HG03432 (cell line): ENCODE measurements around the gene AHRR.
A peak's percentile ranks its signal among the peaks of the same experiment; 100 is the strongest.

Source experiments
- ATAC-seq: cut with Tn5 transposase; IDR thresholded peaks from one replicate; pipeline ENCODE4 v1.9.1; 2021; ENCODE audit warnings: mild to moderate bottlenecking, moderate library complexity; ENCODE audit not compliant: unreplicated experiment

The AHRR gene

DNA sequence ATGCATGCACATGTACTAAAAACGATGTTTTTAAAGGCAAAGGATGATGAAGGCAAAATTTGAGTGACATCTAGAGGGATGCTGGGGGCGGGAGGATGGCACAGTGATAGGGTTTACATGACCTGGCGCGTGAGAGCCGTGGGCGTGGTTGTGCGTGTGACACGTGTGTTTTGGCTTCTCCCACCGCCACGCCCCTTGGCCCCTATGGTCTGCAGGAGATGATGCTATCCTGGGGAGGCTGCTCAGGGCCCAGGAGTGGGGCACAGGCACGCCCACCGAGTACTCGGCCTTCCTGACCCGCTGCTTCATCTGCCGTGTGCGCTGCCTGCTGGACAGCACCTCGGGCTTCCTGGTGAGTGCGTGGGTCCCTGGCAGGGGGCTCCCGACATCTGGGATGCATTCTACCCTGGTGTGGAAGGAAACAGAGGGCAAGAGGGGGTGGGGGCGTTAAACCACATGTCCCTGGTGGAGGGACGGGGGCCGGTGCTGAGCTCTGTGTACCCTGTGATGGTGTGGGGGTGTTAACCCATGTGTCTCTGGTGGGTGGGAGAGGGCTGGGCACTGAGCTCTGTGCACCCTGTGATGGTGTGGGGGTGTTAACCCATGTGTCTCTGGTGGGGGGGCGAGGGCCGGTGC is 102.2 kb downstream of the AHRR start:
- no peak for ATAC-seq

DNA sequence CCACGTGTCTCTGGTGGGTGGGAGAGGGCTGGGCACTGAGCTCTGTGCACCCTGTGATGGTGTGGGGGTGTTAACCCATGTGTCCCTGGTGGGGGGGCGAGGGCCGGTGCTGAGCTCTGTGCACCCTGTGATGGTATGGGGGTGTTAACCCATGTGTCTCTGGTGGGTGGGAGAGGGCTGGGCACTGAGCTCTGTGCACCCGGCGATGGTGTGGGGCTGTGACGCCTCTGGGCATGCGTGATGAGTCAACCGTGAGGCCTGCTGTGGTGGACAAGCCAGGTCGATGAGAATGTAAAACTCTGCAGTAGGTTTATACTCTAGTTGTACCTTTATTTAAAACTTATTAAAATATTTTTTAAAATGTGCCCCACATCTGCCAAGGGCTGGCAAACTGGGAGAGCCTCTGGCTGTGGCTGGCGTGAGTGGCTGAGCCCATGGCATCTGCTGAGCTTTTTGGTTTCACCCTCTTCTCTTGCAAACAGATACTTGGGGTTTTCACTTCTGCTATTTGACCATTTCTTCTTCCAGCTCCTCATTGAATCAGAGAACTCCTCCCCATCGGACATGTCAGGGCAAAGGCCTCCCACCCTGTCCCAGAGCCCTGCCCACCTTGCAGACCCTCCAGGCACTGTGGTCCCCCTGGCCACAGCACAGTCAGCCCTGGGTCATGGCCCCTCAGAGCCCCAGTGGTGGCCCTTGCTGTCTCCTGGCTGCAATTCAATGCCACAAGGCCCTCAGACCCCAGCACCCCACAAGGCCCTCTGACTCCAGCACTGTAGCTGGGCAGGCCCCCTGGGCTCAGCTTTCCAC is 103.0 kb downstream of the AHRR start:
- ATAC-seq, result peak; percentile 83

DNA sequence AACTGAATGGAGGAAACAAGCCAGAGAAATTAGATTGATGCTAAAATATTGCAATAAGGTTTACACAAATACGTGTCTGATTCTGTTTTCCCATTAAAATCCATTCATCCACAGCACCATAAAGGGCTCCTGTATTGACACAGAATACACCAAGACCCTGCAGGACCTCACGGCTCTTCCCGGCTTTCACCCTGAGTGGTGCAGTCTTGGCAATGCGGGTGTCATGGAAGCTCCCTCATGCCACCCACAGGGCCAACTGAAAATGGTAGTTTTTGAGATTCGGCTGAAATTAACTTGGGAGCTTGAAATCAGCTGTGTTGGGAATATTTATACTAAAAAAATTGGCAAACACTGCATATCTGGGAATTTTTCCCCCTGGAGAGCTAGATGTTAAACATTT is 104.2 kb downstream of the AHRR start:
- no peak for ATAC-seq

DNA sequence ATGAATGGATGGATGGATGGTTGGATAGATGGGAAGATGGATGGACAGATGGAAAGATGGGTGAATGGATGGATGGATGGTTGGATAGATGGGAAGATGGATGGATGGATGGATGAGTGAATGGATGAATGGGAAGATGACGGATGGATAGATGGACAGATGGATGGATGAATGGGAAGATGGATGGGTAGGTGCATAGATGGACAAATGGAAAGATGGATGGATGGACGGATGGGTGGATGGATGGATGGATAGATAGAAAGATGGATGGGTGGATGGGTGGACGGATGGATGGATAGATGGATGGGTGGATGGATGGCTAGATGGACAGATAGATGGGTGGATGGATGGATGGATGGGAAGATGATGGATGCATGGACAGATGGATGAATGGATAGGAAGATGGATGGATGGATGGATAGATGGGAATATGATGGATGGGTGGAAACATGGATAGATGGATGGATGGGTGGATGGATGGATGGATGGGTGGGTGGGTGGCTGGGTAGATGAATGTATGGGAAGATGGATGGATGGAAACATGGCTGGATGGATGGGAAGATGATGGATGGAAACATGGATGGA is 105.0 kb downstream of the AHRR start:
- ATAC-seq, result no peak

DNA sequence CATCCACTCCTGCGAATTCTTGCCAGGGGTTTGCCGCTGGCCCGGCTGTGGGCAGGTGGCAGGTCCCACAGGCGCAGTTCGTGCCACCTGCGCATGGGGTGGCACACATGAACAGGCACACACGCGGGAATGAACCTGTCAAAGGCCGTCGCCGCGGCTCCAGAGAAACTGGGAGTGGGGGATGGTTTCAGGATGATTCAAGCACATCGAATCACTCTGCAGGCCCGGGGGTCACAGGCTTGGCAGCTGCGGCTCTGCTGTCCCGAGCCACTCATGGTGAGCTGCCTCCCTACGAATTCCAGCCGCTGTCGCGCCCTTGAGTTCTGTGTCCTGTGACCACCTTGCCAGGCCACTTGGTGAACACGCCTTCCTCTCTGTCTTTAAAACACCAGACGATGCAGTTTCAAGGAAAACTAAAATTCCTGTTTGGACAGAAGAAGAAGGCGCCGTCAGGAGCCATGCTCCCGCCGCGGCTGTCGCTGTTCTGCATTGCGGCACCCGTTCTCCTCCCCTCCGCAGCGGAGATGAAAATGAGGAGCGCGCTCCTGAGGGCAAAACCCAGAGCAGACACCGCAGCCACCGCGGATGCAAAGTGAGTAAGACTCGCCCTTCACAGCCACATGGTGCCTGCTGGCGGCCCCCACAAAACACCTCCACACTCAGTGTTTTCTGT is 106.0 kb downstream of the AHRR start:
- no peak for ATAC-seq

DNA sequence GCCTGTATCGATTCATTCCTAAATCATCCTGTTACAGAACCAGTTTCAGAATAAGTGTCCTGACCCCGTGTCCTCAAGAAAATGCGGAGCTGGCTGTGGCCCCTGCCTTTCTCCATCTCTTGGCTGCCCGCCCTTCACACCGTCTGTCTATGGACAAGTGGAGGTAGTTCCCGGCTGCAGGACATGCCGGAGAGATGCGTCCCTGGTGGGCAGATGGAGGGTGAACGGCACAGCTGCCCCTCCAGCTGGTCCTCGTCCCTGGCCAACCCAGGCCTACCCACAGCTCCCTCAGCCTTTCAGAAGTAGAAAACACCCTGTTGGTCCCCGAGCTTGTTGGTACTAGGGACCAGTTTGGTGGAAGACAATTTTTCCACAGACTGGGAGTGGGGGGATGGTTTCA is 106.7 kb downstream of the AHRR start:
- no peak for ATAC-seq

DNA sequence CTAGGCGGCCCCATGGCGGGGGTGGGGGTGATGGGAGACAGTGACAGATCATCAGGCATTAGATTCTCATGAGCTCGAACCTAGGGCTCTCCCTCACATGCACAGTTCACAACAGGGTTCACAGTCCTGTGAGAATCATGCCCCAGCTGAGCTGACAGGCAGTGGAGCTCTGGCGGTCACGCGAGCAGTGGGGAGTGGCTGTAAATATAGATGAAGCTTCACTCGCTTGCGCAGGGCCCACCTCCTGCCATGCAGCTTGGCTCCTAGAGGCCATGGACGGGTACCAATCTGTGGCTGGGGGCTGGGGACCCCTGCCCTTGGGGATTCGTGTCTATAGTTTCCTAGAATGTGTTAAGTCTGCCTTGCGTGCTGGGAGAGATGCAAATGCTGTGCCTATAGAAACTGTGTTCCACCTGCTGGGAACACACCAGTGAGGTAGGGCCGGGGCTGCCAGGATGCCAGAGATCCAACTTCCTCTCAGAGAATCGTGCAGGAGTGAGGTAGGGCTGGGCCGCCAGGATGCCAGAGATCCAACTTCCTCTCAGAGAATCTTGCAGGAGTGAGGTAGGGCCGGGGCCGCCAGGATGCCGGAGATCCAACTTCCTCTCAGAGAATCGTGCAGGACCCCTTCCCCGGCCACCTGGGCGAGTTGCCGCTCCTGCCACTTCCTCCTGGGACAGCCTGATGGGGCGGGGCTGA is 107.4 kb downstream of the AHRR start:
- ATAC-seq, result no peak

DNA sequence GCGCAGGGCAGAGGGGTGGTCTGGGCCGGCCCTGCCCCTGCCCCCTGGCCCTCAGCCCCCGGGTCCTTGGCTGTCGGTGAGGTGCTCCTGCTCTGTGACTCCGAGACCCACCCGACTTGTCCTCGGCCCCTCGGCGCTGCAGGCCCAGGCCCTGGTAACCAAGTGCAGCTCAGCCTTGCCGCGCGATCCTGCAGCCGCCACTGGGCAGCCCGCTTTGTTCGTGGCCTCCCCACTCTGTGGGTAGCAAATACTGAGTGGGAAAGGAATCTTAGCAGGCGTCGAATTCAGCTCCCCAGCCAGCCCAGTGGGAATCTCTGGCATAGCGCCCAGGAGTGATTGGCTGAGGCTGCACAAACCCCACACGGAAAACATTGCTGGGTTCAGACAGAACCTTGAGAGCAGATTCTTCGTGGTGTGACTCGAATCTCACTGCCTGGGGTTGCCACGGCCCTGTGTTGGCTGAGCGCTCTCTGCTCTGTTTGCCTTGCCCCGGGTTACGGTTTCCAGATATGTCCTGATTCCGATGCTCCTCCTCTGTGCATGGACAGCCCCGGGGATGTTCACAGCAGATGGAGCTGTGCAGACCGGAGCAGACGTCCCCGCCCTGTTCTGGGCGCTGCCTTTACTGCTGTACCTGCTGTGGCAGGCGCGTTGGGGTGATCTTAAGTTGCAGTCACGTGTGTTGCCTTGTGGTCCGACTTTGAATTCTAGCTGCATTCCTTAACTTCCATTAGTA is 108.1 kb downstream of the AHRR start:
- ATAC-seq, result no peak

DNA sequence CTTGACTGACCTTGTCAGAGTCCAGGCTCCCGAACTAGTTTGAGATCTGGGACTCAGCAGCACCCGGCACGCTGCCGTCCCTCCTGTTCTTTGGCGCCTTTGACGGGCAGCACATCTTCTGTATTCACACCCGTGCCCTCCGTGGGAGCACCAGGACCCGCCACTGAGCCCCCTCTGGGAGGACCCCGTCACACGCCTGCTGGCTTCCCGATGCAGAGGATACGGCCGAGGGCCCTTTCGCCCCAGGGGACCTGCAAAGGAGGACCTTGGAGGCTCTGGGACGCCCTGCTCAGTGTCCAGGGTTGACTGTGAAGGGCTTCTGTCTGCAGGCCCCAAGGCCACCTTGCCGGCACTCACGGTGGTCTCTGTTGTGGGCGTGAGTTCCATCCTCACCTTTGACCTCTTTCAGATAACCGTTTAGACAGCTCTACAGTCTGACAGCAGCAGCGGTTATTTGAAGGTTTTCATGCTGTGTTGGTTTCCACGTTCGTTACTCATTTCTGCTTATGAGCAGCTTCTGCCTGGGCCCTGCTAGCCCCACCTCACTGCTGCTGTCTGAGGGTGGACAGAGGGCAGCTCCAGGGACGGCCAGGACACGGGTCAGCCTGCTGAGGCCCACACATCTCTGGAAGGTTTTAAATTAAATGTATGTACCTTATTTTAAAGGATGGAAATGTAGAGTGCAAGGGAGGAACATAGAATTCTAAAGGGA is 108.9 kb downstream of the AHRR start:
- no peak for ATAC-seq

DNA sequence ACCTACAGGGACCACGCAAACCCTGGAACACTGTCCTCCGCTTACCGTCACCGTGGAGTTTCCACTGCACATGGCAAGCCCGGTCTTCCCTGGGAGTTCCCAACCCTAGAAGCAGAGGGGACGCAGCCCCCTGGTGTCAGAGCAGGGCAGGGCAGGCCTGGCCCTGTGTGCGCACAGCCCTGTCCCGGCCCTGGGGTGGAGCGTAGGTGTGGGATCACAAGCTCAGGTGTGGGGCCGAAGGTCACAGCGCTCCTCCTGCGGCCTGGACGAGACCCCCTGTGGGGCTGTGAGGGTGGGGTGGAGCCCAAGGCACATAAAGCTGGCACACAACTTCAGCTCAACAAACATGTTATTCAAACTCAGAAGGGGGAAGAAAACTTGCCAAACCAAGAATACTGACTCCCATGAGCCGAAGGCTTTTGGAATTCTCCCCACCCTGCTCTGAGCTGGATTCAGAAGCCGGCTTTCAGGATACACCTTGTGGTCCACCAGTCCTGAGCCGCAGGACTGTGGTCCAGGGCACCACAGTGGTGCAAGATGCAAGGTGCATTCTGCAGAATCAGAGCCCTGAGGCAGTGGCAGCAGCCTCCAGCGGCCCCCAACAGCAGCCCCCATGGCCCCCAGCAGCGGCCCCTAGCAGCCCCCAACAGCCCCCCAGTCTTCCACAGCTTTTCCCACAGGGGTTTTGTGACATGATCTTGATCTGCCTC is 109.6 kb downstream of the AHRR start:
- ATAC-seq, result no peak

DNA sequence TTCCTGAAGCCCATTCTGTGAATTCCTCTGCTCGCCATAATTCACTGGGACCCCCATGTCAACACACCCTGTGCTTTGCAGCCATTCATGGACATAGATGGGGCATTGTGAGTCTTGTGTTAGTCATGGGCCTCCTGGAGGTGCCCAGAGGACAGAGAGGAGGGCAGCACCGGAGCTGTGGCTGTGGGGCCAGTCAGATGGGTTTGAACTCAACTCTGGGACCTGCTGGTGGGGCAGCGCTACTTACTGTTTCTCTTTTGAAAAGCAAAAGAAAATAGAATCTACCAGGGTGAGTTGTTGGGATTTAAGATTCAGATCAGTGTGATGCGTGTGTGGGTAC is 110.2 kb downstream of the AHRR start:
- no peak for ATAC-seq

DNA sequence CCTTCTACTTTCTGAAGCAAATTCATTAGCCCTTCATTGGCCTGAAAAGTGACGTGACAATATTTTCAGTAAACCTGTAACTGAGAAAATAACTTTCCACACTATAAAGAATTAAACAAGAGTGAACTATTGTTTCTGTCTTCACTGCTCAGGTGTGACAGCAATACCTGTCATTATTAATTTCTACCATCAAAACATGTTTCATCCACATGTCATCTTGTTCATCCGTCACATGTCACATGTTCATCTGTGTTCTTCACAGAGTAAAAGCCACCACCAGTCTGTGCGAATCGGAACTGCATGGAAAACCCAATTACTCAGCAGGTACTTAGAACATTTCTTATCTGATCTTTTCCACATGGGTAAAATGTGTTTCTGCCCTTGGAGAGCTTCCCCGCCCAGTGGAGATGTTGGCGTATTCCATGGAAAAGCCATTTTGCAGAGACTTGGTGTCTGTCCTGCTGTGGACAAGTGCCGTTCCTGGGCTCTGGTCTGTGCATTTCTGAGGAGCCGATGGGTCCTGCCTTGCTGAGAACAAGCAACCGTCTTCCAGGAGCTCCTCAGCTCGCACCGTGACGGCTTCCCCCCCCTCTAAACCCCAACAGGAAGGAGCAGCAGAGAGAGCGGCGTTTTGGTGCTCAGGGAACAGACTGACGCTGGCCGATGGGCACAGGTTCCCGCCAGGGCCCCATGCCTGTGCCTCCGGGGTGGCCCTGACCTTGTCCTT is 110.8 kb downstream of the AHRR start:
- ATAC-seq, result no peak

DNA sequence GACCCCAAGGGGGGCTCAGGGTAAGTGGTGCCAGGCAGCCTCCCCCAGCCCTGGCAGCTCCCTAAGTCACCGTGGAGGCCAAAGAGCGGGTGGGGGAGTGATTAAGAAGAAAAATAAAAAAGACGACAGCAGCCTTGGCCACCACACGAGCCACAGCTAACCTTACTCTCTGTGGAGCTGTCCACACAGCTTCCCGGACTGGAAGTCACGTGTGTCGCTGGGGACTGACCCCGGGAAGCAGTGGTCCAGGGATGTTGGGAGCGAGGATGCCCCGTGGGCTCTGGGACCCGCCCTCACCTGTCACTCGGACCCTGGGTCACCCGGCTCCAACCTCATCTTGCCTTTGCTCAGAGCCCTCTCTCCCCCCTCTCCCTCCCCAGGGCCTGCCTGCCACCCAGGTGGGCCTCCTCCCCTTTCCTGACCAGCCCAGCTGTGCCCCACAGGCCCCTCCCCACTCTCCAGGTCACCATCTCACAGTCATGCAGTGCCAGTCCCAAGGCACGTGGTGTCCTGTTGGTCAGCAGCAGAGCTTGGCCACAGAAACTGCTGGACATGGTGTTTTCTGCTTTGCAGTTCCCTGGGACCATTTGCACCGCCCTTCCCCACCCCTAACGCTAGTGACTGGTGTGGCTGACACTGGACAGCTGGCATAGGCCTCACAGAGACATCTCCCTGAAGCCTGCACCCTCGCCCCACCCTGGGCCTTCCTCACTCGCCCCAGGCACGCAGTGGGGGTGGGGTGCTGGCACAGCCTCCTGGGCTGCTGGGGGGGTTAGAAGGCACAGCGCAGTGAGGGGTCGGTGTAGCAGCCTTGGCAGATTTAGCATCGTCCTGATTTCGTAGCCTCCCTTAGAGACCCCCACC is 111.6 kb downstream of the AHRR start:
- ATAC-seq, result no peak

DNA sequence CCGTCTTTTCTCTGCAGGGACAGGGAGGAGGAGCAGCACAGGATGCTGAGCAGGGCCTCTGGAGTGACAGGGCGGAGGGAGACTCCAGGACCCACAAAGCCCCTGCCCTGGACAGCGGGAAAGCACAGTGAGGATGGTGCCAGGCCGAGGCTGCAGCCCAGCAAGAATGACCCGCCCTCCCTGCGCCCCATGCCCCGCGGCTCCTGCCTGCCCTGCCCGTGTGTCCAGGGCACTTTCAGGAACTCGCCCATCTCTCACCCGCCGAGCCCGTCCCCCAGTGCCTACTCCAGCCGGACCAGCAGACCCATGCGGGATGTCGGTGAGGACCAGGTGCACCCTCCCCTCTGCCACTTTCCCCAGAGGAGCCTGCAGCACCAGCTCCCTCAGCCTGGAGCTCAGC is 112.3 kb downstream of the AHRR start:
- ATAC-seq, result no peak

DNA sequence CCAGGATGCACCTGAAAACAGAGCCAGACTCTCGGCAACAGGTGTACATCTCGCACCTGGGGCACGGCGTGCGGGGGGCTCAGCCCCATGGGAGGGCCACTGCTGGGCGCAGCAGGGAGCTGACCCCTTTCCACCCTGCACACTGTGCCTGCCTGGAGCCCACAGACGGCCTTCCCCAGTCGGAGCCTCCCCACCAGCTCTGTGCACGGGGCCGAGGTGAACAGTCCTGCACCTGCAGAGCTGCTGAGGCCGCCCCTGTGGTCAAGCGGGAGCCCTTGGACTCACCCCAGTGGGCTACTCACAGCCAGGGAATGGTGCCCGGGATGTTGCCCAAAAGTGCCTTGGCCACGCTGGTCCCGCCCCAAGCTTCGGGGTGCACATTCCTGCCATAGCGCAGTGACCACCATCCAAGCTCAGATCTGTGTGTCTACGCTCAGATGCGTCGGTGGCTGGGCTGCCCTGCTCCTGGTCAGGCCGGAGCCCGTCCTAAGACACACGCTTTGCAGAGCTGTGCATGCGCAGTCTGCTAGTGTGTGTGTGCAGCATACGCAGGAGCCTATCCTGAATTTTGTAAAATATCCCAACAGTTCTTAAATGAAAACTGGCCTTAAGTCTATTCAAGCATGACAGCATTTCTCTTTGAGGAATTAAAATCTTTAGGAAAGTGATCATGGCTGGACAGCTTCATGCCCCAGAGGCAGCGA is 113.1 kb downstream of the AHRR start:
- no peak for ATAC-seq

DNA sequence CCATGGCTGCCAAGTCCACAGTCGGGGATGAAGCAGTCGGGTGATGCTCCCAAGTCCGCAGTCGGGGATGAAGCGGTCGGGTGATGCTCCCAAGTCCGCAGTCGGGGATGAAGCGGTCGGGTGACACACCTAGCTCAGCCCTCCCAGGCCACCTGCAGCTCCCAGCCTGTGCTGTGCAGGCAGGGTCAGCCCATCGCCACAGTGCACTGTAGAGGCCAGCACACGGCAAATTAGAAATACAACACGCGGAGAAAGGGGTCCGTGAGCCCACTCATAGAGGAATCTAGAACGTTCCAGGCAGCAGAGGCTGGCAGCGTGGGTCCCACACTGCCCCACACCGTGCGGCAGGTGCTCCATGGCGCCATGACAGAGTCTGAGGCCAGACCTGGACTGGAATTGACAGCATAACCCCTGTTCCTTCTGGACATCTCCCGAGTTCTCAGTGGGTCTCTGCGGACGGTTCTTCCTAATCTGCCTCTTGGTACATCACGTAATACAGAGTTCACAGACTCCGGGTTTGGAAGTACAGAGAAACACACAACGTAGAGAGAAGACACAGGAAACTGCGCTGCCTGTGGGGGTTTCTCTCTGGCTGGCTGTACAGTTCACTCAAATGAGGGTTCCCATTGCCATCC is 113.8 kb downstream of the AHRR start:
- ATAC-seq, result no peak
